GM12878 (cell line): ENCODE measurements around the gene TXNDC8. TPM values are rescaled to one million over a fixed set of nuclear protein-coding genes. Genes with fewer than 3 reads are reported as not detected.

ENCODE experiments used
- ATAC-seq: fragments of 200-7000 bp; cut with Tn5 transposase; 3 replicates; pipeline ENCODE4 v1.9.1; 2020; ENCODE audit warnings: mild to moderate bottlenecking, moderate library complexity
- BruUV-seq: library from RNA; stranded (reverse); fragments of 400-500 nt; replicated peaks from 2 replicates; lab custom pipeline; 2021; lab: Mats Ljungman, UMichigan
- CTCF ChIA-PET: fragments of 300-600 bp; sonication (Branson Sonifier 250); formaldehyde crosslinking; extraction: SDS; loops from one replicate; lab custom pipeline; 2021; ENCODE audit warnings: inconsistent platforms; lab: Yijun Ruan, JAX
- POLR2A ChIA-PET: fragments of 350-600 bp; formaldehyde crosslinking; extraction: SDS; loops from one replicate; lab custom pipeline; 2021; ENCODE audit warnings: inconsistent platforms; lab: Charles Lee
- RAD21 ChIA-PET: fragments of 300-600 bp; sonication (Branson Sonifier 250); formaldehyde crosslinking; loops from one replicate; lab custom pipeline; 2023; ENCODE audit warnings: antibody characterized with exemption; ENCODE audit not compliant: unreplicated experiment; lab: Charles Lee
- SMC1A ChIA-PET: fragments of 300-600 bp; sonication (Branson Sonifier 250); formaldehyde crosslinking; loops from one replicate; lab custom pipeline; 2023; ENCODE audit not compliant: unreplicated experiment, uncharacterized antibody; lab: Charles Lee
- DNase-seq: peaks from one replicate; pipeline ENCODE4 v3.0.0-alpha.2; 2011; ENCODE audit warnings: low read depth, low spot score
- FAIRE-seq: peaks from 3 replicates; lab custom pipeline; 2011; peaks lifted over from hg19 to GRCh38; lab: Jason Lieb, UNC
- H2AFZ ChIP-seq: 2 replicates; pipeline ENCODE4 v1.6.0; 2011; ENCODE audit warnings: low read depth, low read length, control low read depth; ENCODE audit not compliant: control insufficient read depth
- H3K27ac ChIP-seq: 2 replicates; pipeline ENCODE4 v1.5.1; 2011; ENCODE audit warnings: control low read depth; ENCODE audit not compliant: control insufficient read depth, insufficient read depth
- H3K27me3 ChIP-seq, 2 experiments: replicated peaks in 1 of 2; 2 replicates each; pipeline versions ENCODE4 v1.6.0 to v1.6.1; 2011; ENCODE audit warnings: low read length in 1 of 2; ENCODE audit not compliant: control insufficient read depth in 2 of 2, insufficient read depth in 2 of 2
- H3K36me3 ChIP-seq, 2 experiments: 2 replicates each; pipeline ENCODE4 v1.5.1; 2011; ENCODE audit warnings: low read length in 1 of 2; ENCODE audit not compliant: control insufficient read depth in 2 of 2, insufficient read depth in 2 of 2
- H3K4me1 ChIP-seq: 2 replicates; pipeline ENCODE4 v1.6.1; 2011; ENCODE audit warnings: mild to moderate bottlenecking, low read length, moderate library complexity, mixed read lengths; ENCODE audit not compliant: control insufficient read depth, insufficient read depth
- H3K4me2 ChIP-seq: 2 replicates; pipeline ENCODE4 v1.6.0; 2011; ENCODE audit warnings: control low read depth; ENCODE audit not compliant: control insufficient read depth, insufficient read depth
- H3K4me3 ChIP-seq: fragments of 200-600 bp; sonication (generic); 2 replicates; pipeline ENCODE4 v1.5.1; 2016
- H3K79me2 ChIP-seq: 2 replicates; pipeline ENCODE4 v1.6.0; 2011; ENCODE audit warnings: low read length; ENCODE audit not compliant: control insufficient read depth, insufficient read depth
- H3K9ac ChIP-seq: 2 replicates; pipeline ENCODE4 v1.8.0; 2011; ENCODE audit warnings: low read length, control low read depth, mixed read lengths; ENCODE audit not compliant: control insufficient read depth, insufficient read depth
- H3K9me3 ChIP-seq: replicated peaks from 3 replicates; pipeline ENCODE4 v1.5.1; 2011; ENCODE audit warnings: mild to moderate bottlenecking, low read length; ENCODE audit not compliant: control insufficient read depth, insufficient read depth
- H4K20me1 ChIP-seq: 2 replicates; pipeline ENCODE4 v1.6.0; 2011; ENCODE audit not compliant: control insufficient read depth, insufficient read depth
- CBX3 ChIP-seq: fragments of 200-600 bp; sonication (generic); IDR thresholded peaks from 2 replicates; pipeline ENCODE4 v1.6.1; 2016; ENCODE audit warnings: low read depth, borderline replicate concordance
- EGR1 ChIP-seq, 2 experiments: IDR thresholded peaks; 1 replicate in 1 of 2; 2 replicates in 1 of 2; pipeline ENCODE4 v1.6.1; 2011 to 2012; ENCODE audit warnings: low read depth in 2 of 2, low read length in 2 of 2, borderline replicate concordance in 1 of 2, mild to moderate bottlenecking in 1 of 2, moderate library complexity in 1 of 2
- EZH2 ChIP-seq: IDR thresholded peaks from 2 replicates; pipeline ENCODE4 v1.6.1; 2012; ENCODE audit warnings: low read depth, mild to moderate bottlenecking, control low read depth, inconsistent platforms, low read length, borderline replicate concordance; ENCODE audit not compliant: control insufficient read depth
- MXI1 ChIP-seq: fragments of 150-350 bp; IDR thresholded peaks from 2 replicates; pipeline ENCODE4 v1.6.1; 2011; ENCODE audit warnings: low read depth, mild to moderate bottlenecking, inconsistent platforms, low read length, improper control_type of control experiment
- NR2F1 ChIP-seq: fragments of 450-650 bp; conservative IDR thresholded peaks from 2 replicates; pipeline ENCODE4 v1.6.1; 2017; ENCODE audit warnings: mild to moderate bottlenecking
- POLR2AphosphoS2 ChIP-seq: IDR thresholded peaks from 2 replicates; pipeline ENCODE4 v1.6.1; 2011; ENCODE audit warnings: low read depth, mild to moderate bottlenecking, low read length, improper control_type of control experiment, moderate library complexity
- POLR2AphosphoS5 ChIP-seq: IDR thresholded peaks from 2 replicates; pipeline ENCODE4 v1.6.1; 2011; ENCODE audit warnings: mild to moderate bottlenecking, low read length, inconsistent platforms
- RELB ChIP-seq: fragments of 450-650 bp; IDR thresholded peaks from 2 replicates; pipeline ENCODE4 v1.6.1; 2017; ENCODE audit warnings: low read depth, mild to moderate bottlenecking, moderate library complexity
- STAT3 ChIP-seq: IDR thresholded peaks from 2 replicates; pipeline ENCODE4 v1.6.1; 2011; ENCODE audit warnings: low read depth, low read length, improper control_type of control experiment
- ZNF217 ChIP-seq: fragments of 450-650 bp; IDR thresholded peaks from 2 replicates; pipeline ENCODE4 v1.6.1; 2017; ENCODE audit warnings: antibody characterized with exemption, mild to moderate bottlenecking
- WGBS: methylation state at CpG from one replicate; pipeline ENCODE4 v1.1.6; 2016; ENCODE audit warnings: low lambda C conversion rate; ENCODE audit not compliant: insufficient replicate concordance, insufficient coverage; ENCODE audit errors: missing lambda C conversion rate; 5-methylcytosine and 5-hydroxymethylcytosine counted together
- in situ Hi-C: fragments of 300-500 bp; cut with MboI; formaldehyde crosslinking; loops from 9 replicates; pipeline ENCODE4 v1.14.3; 2018; ENCODE audit warnings: mixed read lengths
- intact Hi-C: fragments of 100-400 bp; cut with micrococcal nuclease; formaldehyde crosslinking; loops from one replicate; pipeline ENCODE4 v1.14.2; 2022; ENCODE audit not compliant: unreplicated experiment
- polyA plus RNA-seq, 11 experiments: library from polyadenylated mRNA; depleted of rRNA in 4 of 11; unstranded in 6 of 11; stranded (reverse) in 5 of 11; fragments of >200 nt; fragmentation: Nextera tagmentation in 4 of 11; fragmentation: Illumina TruSeq in 1 of 11; extraction: Ambion mirVana in 4 of 11; extraction: Trizol in 1 of 11; gene quantifications; 1 replicate in 1 of 11; 2 replicates in 10 of 11; pipeline versions ENCODE4 v1.2.1 to v1.2.3, GENCODE V29; 2011 to 2016; ENCODE audit warnings: inconsistent platforms in 2 of 11, missing spikeins in 2 of 11, low read depth in 1 of 11
- total RNA-seq, 4 experiments: library from RNA; depleted of rRNA in 3 of 4; stranded (reverse); fragments of >200 nt in 3 of 4; fragmentation: Illumina TruSeq in 1 of 4; extraction: Trizol in 1 of 4; gene quantifications; 2 replicates each; pipeline versions ENCODE4 v1.2.1 to v1.2.3, GENCODE V29; 2013 to 2021
- TF ChIP-seq, protein P1 (sequence below): fragments of 450-650 bp; formaldehyde crosslinking; IDR thresholded peaks from 2 replicates; pipeline ENCODE4 v1.4.0; 2020; ENCODE audit warnings: mild to moderate bottlenecking, moderate library complexity
- TF ChIP-seq, protein P2 (sequence below): IDR thresholded peaks from 2 replicates; pipeline ENCODE4 v1.6.1; 2012; ENCODE audit warnings: mild to moderate bottlenecking, low read depth, low read length
- TF ChIP-seq, protein P3 (sequence below): IDR thresholded peaks from 2 replicates; pipeline ENCODE4 v1.6.1; 2012; ENCODE audit warnings: low read length, inconsistent platforms

Gene TXNDC8
- total and polyA plus RNA-seq, 10 of the 15 experiments (the other 5 are each of a cell fraction or from before 2014, with no cell fraction given) = not detected

DNA sequence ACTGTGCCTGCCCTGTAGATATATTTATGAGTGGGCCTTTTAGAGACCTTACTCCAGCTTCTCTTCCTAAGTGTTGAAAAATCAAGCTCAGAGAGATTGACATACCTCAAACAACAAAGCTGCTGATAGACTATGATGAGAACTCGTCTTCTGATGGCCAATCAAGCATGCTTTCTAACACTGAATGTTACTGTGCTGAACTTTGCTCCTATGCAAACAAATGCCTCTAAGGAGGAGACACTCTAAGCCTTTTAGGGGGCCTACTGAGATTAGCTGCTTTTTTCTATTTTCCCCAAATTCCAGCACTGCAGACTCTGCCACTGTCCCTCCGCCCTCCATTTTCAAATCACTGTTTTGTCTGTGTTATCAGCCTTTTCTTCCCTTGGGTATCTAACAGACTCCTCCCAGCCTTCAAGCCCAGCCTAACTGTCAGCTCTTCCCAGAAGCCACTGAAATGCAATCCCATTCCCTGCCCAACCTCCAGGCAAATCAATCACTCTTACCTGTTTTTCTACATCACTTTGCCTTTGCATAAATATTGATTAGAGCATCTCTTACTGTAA is 39.5 kb downstream of the TXNDC8 start:
- POLR2A ChIA-PET = interaction anchor here (0.7 kb wide), 1 partner anchor 21 kb away, joined by 5 read pairs; no protein-coding TSS in a partner anchor
- Histone ChIP-seq H3K36me3 (no peaks in the 10 kb centered on the region), H3K27me3 (no peaks in the 10 kb centered on the region), H3K4me1 (no peaks in the 10 kb centered on the region), H3K9ac (no peak overlapping the region), H2AFZ (no peak overlapping the region), H3K4me3 (no peak overlapping the region), H3K9me3 (no peaks in the 10 kb centered on the region), H3K4me2 (no peak overlapping the region), H4K20me1 (no peaks in the 10 kb centered on the region), H3K79me2 (no peaks in the 10 kb centered on the region), H3K27ac (no peak overlapping the region)
- SMC1A ChIA-PET = interaction anchor here (1.0 to 1.2 kb wide), 3 partner anchors 26 to 41 kb away, joined by 3 to 5 read pairs (median 3); no protein-coding TSS in a partner anchor
- BruUV-seq = no TSS peak
- WGBS = 71% methylated on average over 2 of the region's 2 CpGs
- RAD21 ChIA-PET = no interaction called here
- intact Hi-C loops (no loop called here), in situ Hi-C loops (no loop called here)
- ATAC-seq = no peak
- DNase-seq = no peak
- FAIRE-seq = no peak
- CTCF ChIA-PET = interaction anchor here (0.6 to 0.8 kb wide), 3 partner anchors 9 to 1049 kb away, joined by 3 read pairs; no protein-coding TSS in a partner anchor
- TF ChIP-seq MXI1 = no peak
- no peak for TF ChIP-seq POLR2AphosphoS2
- no peak for TF ChIP-seq POLR2AphosphoS5
- TF ChIP-seq EGR1 (IDR thresholded peaks at IDR 0.05; ENCODE audit: borderline replicate concordance in 1 of 2, low read depth in 2 of 2, low read length in 2 of 2) = no peak
- no peak for TF ChIP-seq NR2F1
- TF ChIP-seq, protein P1, sequence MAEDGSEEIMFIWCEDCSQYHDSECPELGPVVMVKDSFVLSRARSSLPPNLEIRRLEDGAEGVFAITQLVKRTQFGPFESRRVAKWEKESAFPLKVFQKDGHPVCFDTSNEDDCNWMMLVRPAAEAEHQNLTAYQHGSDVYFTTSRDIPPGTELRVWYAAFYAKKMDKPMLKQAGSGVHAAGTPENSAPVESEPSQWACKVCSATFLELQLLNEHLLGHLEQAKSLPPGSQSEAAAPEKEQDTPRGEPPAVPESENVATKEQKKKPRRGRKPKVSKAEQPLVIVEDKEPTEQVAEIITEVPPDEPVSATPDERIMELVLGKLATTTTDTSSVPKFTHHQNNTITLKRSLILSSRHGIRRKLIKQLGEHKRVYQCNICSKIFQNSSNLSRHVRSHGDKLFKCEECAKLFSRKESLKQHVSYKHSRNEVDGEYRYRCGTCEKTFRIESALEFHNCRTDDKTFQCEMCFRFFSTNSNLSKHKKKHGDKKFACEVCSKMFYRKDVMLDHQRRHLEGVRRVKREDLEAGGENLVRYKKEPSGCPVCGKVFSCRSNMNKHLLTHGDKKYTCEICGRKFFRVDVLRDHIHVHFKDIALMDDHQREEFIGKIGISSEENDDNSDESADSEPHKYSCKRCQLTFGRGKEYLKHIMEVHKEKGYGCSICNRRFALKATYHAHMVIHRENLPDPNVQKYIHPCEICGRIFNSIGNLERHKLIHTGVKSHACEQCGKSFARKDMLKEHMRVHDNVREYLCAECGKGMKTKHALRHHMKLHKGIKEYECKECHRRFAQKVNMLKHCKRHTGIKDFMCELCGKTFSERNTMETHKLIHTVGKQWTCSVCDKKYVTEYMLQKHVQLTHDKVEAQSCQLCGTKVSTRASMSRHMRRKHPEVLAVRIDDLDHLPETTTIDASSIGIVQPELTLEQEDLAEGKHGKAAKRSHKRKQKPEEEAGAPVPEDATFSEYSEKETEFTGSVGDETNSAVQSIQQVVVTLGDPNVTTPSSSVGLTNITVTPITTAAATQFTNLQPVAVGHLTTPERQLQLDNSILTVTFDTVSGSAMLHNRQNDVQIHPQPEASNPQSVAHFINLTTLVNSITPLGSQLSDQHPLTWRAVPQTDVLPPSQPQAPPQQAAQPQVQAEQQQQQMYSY = no peak
- no peak for TF ChIP-seq ZNF217
- no peak for TF ChIP-seq STAT3
- TF ChIP-seq, protein P2, sequence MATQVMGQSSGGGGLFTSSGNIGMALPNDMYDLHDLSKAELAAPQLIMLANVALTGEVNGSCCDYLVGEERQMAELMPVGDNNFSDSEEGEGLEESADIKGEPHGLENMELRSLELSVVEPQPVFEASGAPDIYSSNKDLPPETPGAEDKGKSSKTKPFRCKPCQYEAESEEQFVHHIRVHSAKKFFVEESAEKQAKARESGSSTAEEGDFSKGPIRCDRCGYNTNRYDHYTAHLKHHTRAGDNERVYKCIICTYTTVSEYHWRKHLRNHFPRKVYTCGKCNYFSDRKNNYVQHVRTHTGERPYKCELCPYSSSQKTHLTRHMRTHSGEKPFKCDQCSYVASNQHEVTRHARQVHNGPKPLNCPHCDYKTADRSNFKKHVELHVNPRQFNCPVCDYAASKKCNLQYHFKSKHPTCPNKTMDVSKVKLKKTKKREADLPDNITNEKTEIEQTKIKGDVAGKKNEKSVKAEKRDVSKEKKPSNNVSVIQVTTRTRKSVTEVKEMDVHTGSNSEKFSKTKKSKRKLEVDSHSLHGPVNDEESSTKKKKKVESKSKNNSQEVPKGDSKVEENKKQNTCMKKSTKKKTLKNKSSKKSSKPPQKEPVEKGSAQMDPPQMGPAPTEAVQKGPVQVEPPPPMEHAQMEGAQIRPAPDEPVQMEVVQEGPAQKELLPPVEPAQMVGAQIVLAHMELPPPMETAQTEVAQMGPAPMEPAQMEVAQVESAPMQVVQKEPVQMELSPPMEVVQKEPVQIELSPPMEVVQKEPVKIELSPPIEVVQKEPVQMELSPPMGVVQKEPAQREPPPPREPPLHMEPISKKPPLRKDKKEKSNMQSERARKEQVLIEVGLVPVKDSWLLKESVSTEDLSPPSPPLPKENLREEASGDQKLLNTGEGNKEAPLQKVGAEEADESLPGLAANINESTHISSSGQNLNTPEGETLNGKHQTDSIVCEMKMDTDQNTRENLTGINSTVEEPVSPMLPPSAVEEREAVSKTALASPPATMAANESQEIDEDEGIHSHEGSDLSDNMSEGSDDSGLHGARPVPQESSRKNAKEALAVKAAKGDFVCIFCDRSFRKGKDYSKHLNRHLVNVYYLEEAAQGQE = no peak
- no peak for TF ChIP-seq RELB
- no peak for TF ChIP-seq EZH2
- TF ChIP-seq, protein P3, sequence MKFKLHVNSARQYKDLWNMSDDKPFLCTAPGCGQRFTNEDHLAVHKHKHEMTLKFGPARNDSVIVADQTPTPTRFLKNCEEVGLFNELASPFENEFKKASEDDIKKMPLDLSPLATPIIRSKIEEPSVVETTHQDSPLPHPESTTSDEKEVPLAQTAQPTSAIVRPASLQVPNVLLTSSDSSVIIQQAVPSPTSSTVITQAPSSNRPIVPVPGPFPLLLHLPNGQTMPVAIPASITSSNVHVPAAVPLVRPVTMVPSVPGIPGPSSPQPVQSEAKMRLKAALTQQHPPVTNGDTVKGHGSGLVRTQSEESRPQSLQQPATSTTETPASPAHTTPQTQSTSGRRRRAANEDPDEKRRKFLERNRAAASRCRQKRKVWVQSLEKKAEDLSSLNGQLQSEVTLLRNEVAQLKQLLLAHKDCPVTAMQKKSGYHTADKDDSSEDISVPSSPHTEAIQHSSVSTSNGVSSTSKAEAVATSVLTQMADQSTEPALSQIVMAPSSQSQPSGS = no peak
- no peak for TF ChIP-seq CBX3
